GM10248 (cell line): ENCODE measurements around the gene IQCH.
"Not testable (repeated sequence)": the region's sequence is repeated elsewhere in the genome, so short reads cannot be mapped to it uniquely, and the experiment has no call there.

Experiments used
- CTCF ChIA-PET: fragments of 300-600 bp; sonication (Branson Sonifier 250); formaldehyde crosslinking; extraction: SDS; loops from one replicate; lab custom pipeline; 2021; ENCODE audit warnings: antibody characterized with exemption; lab: Yijun Ruan, JAX
- POLR2A ChIA-PET: fragments of 350-650 bp; sonication (Branson Sonifier 250); formaldehyde crosslinking; extraction: SDS; loops from one replicate; lab custom pipeline; 2020; ENCODE audit warnings: antibody characterized with exemption; lab: Yijun Ruan, JAX
- DNase-seq: peaks from one replicate; pipeline ENCODE4 v3.0.0; 2012; ENCODE audit errors: extremely low spot score
- CTCF ChIP-seq: IDR thresholded peaks from 2 replicates; pipeline ENCODE4 v1.5.1; 2012; ENCODE audit warnings: mild to moderate bottlenecking, low read depth; ENCODE audit errors: extremely low read depth, missing control alignments, control extremely low read depth

The IQCH gene

GRCh38 chr15:67241132-67241855 is 13.3 kb upstream of the IQCH start:
- ChIA-PET POLR2A (no interaction called here), CTCF (interaction anchor here (1.0 to 1.3 kb wide), 3 partner anchors 74 to 595 kb away, joined by 3 read pairs; no protein-coding TSS in a partner anchor)
- TF ChIP-seq CTCF = no peak
- DNase-seq = peak; percentile 73

- CTCF ChIA-PET = interaction anchor here (1.3 kb wide), 1 partner anchor 73 kb away, joined by 3 read pairs; no protein-coding TSS in a partner anchor
- TF ChIP-seq CTCF = no peak
- POLR2A ChIA-PET = no interaction called here
- DNase-seq = no peak
Measured at GRCh38 chr15:67242708-67243111, 11.9 kb upstream of the IQCH start.

GRCh38 chr15:67244971-67245478 is 9.6 kb upstream of the IQCH start:
- no peak for DNase-seq
- TF ChIP-seq CTCF = no peak
- ChIA-PET POLR2A (no interaction called here), CTCF (no interaction called here)

- POLR2A ChIA-PET, DNase-seq, CTCF ChIA-PET: not testable (repeated sequence)
Measured at GRCh38 chr15:67246606-67247005, 8.0 kb upstream of the IQCH start.

- POLR2A ChIA-PET = no interaction called here
- TF ChIP-seq CTCF = no peak
- DNase-seq = no peak
- CTCF ChIA-PET = no interaction called here
Measured at GRCh38 chr15:67248011-67248505, 6.5 kb upstream of the IQCH start.

- DNase-seq = no peak
- CTCF ChIA-PET = interaction anchor here (1.4 to 2.0 kb wide), 2 partner anchors 10 to 13 kb away, joined by 3 to 7 read pairs; no protein-coding TSS in a partner anchor
- POLR2A ChIA-PET = no interaction called here
- no peak for TF ChIP-seq CTCF
Measured at GRCh38 chr15:67249830-67250229, 4.8 kb upstream of the IQCH start.

GRCh38 chr15:67251318-67251717 is 3.3 kb upstream of the IQCH start:
- ChIA-PET POLR2A (no interaction called here), CTCF (interaction anchor here (2.0 kb wide), 1 partner anchor 12 kb away, joined by 7 read pairs; no protein-coding TSS in a partner anchor)
- TF ChIP-seq CTCF = no peak
- no peak for DNase-seq
